Lower lobe of right lung (tissue), 2 donors: ENCODE results near the gene SLC36A1. TPM values are rescaled to one million over a fixed set of nuclear protein-coding genes. Genes with fewer than 3 reads are reported as not detected.

ENCODE experiments used
- ATAC-seq, 2 donors: fragments of 200-7000 bp; cut with Tn5 transposase; one replicate each; pipeline ENCODE4 v1.9.1; 2020 to 2022; ENCODE audit warnings: mild to moderate bottlenecking in 2 of 2, moderate library complexity in 2 of 2
- DNase-seq: peaks from one replicate; pipeline ENCODE4 v3.0.0-alpha.2; 2020
- H3K27ac ChIP-seq: fragments of 200-600 bp; one replicate; pipeline ENCODE4 v1.8.0; 2022
- H3K27me3 ChIP-seq: fragments of 200-600 bp; one replicate; pipeline ENCODE4 v1.8.0; 2022; ENCODE audit warnings: low read depth
- H3K36me3 ChIP-seq: fragments of 200-600 bp; one replicate; pipeline ENCODE4 v1.8.0; 2022; ENCODE audit warnings: mild to moderate bottlenecking
- H3K4me1 ChIP-seq: fragments of 200-600 bp; one replicate; pipeline ENCODE4 v1.8.0; 2022
- H3K4me3 ChIP-seq: fragments of 200-600 bp; one replicate; pipeline ENCODE4 v1.8.0; 2022; ENCODE audit warnings: mild to moderate bottlenecking
- H3K9me3 ChIP-seq: fragments of 200-600 bp; one replicate; pipeline ENCODE4 v1.8.0; 2022
- intact Hi-C: fragments of 100-400 bp; cut with DNase I; formaldehyde crosslinking; loops from one replicate; pipeline ENCODE4 v1.11.0; 2022
- total RNA-seq: library from RNA; stranded (reverse); fragmentation: NEBNext Ultra II Directional; extraction: Animal tissue kit (Norgen Biotek cat#: 25700); gene quantifications from one replicate; pipeline ENCODE4 v1.2.1, GENCODE V29; 2021
- TF ChIP-seq, protein P1 (sequence below): fragments of 200-600 bp; IDR thresholded peaks from one replicate; pipeline ENCODE4 v1.8.0; 2022; ENCODE audit warnings: antibody characterized with exemption, mild to moderate bottlenecking
- donor health status: DM: no; HTN: yes; CAD: no; lungs with severe emphysema.

The SLC36A1 gene
- total RNA-seq, 1 donor from 2014 or later = 11.5 TPM

DNA sequence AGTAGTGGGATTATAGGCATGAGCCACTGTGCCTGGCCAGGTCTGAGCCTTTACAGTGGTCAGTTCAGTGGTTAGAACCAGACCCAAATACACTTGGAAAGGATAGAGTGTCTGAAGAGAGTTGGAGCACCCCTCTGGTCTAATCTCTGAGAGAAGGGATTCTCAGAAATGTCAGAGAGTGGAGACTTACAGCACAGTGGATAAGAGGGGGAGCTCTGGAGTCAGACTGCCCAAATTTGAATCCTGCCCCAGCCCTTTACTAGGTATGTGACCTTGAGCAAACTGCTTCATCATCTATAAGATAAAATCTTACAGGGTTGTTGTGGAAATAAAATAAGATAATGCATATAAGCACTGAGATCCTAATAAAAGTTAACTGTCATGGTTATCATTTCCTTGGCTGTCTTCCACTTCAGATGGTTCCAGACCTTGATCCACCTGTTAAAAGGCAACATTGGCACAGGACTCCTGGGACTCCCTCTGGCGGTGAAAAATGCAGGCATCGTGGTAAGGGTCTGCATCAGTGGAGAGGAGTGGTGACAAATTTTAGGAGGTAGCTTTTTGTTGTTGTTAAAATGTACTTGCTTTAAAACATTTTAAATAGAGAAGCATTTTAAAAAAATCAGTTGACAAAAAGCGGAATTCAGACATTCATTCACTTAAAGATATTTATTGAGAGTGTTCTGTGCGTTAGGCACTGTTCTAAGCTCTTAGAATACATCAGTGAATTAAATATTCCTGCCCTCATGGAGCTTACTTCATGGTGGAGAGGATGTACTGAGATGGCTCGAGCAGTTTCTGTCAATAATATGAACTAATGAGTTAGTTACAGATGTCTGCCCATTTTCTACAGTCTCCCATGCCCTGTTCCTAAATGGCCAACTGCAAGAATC, 16.0 kb downstream of the SLC36A1 start:
- H3K9me3 ChIP-seq = no peaks in the 10 kb centered on the region
- peaks cover 49% of the 10 kb centered on the region for H3K36me3 ChIP-seq
- intact Hi-C loops = no loop called here
- no peak overlapping the region for H3K4me3 ChIP-seq
- H3K4me1 ChIP-seq = no peaks in the 10 kb centered on the region
- DNase-seq (no peak), ATAC-seq (no peak)
- no peak overlapping the region for H3K27ac ChIP-seq
- TF ChIP-seq, protein P1, sequence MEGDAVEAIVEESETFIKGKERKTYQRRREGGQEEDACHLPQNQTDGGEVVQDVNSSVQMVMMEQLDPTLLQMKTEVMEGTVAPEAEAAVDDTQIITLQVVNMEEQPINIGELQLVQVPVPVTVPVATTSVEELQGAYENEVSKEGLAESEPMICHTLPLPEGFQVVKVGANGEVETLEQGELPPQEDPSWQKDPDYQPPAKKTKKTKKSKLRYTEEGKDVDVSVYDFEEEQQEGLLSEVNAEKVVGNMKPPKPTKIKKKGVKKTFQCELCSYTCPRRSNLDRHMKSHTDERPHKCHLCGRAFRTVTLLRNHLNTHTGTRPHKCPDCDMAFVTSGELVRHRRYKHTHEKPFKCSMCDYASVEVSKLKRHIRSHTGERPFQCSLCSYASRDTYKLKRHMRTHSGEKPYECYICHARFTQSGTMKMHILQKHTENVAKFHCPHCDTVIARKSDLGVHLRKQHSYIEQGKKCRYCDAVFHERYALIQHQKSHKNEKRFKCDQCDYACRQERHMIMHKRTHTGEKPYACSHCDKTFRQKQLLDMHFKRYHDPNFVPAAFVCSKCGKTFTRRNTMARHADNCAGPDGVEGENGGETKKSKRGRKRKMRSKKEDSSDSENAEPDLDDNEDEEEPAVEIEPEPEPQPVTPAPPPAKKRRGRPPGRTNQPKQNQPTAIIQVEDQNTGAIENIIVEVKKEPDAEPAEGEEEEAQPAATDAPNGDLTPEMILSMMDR = peak; percentile 16
- no peaks in the 10 kb centered on the region for H3K27me3 ChIP-seq

DNA sequence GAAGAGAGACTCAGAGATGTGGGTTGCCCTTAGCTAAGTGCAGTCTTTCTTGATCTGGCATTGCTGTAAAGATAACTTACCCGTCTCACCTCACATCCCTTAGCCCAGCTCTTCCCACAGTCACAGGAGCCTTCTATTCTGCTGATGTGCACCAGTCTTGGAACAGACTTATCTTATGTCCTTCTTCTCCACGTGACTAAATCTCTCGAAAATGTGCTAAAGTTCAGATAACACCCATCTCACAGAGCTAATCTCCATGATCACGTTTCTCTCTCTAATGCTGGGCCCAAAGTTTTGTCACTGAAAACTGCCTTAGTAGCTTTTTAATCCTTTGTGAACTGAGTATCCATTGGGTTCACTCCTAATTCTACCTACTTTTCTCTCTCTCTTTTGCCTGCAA, 16.7 kb downstream of the SLC36A1 start:
- no peak overlapping the region for H3K4me3 ChIP-seq
- DNase-seq (no peak), ATAC-seq (no peak)
- TF ChIP-seq, protein P1 = no peak
- intact Hi-C loops = no loop called here
- peaks cover 49% of the 10 kb centered on the region for H3K36me3 ChIP-seq
- H3K27ac ChIP-seq = no peak overlapping the region
- no peaks in the 10 kb centered on the region for H3K9me3 ChIP-seq
- H3K4me1 ChIP-seq = no peaks in the 10 kb centered on the region
- H3K27me3 ChIP-seq = no peaks in the 10 kb centered on the region

DNA sequence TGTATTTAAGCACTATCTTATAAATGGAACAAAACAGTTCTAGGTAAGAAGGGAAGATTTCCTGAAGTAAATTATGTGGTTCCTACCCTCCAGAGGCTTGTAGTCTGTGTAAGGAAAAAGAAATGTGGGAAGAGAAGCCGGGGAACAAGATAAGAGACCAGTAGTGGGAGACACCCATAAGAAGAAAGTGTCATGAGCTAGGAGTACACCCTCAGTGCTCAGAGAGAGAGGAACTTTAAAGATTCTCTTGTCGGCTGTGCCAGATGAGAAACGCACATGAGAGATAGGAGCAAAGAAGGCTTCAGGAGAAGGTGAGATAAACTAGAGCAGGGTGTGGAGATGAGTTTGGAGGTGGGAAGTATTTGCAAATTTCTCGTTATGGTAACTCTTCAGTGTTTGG, 18.1 kb downstream of the SLC36A1 start:
- no peaks in the 10 kb centered on the region for H3K4me1 ChIP-seq
- DNase-seq (no peak), ATAC-seq (no peak)
- H3K27me3 ChIP-seq = no peaks in the 10 kb centered on the region
- peaks cover 56% of the 10 kb centered on the region for H3K36me3 ChIP-seq
- H3K27ac ChIP-seq = no peak overlapping the region
- intact Hi-C loops = no loop called here
- no peaks in the 10 kb centered on the region for H3K9me3 ChIP-seq
- H3K4me3 ChIP-seq = no peak overlapping the region
- TF ChIP-seq, protein P1 = no peak

DNA sequence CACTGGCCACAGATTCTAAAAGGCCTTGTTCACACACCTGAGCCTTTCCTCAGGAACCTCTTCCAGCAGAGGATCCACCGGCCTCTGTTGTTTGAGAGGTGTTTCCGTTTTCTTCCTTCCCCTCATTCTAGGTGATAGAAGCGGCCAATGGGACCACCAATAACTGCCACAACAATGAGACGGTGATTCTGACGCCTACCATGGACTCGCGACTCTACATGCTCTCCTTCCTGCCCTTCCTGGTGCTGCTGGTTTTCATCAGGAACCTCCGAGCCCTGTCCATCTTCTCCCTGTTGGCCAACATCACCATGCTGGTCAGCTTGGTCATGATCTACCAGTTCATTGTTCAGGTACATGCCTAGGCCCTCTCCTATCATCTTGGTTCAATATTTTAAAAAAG, 20.2 kb downstream of the SLC36A1 start:
- Histone ChIP-seq H3K27me3 (no peaks in the 10 kb centered on the region), H3K27ac (no peak overlapping the region), H3K4me1 (no peaks in the 10 kb centered on the region), H3K36me3 (peaks cover 64% of the 10 kb centered on the region), H3K9me3 (no peaks in the 10 kb centered on the region), H3K4me3 (no peak overlapping the region)
- TF ChIP-seq, protein P1 = no peak
- intact Hi-C loops = no loop called here
- DNase-seq = no peak
- ATAC-seq = no peak

DNA sequence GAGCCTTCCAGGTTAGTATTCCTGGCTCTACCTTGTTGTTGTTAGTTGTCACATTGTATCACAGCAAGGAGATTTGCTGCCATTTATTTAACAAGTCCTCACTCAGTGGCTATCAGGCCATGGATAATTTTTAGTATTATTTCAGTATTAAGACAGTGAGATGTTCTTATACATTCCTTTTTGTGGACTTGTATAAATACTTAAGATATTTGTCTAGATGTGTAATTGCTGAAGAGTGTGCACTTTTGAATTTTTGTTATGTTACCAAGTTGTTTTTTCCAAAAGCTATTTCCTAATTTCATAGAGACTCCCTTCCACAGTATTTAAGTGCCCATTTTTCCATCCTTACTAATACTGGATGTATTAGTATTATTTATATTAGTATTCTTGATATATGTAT, 22.0 kb downstream of the SLC36A1 start:
- TF ChIP-seq, protein P1 = no peak
- Histone ChIP-seq H3K27ac (no peak overlapping the region), H3K9me3 (no peaks in the 10 kb centered on the region), H3K27me3 (no peaks in the 10 kb centered on the region), H3K4me3 (no peak overlapping the region), H3K36me3 (peaks cover 60% of the 10 kb centered on the region), H3K4me1 (no peaks in the 10 kb centered on the region)
- ATAC-seq = no peak
- intact Hi-C loops = no loop called here
- DNase-seq = no peak
